Activated CD8-positive, alpha-beta memory T cell treated with anti-CD3 and anti-CD28 coated beads, Interleukin-2, amount 50 U/mL, for 1 hour (primary cell): ENCODE results near the gene SPZ1.
"Not testable (repeated sequence)": the region's sequence is repeated elsewhere in the genome, so short reads cannot be mapped to it uniquely, and the experiment has no call there.

Source experiments
- DNase-seq: peaks from one replicate; pipeline ENCODE4 v3.0.0-alpha.2; 2020; ENCODE audit errors: extremely low read depth

Gene SPZ1

DNA sequence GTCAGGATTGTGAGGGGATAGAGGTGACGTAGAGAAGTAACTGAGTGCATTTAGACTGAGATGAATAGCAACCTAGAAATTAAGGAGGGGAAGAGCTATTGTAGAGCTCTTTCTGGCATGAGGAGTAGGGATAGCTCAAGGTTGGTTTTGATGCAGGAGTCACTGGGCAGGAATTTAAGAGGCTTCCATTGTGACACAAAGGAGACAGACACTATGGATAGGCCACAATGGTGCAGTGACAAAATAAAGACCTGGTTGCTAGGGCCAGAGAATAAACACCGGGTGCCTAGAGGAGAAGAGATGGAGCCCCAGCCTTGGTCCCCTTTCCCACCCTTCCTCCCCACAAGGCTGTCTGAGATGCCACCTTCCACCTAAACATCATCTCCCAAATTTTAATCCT lies at the start of gene SPZ1:
Gene SPZ1, plus strand, starts transcription at position 301 of the 400 bp plus-strand sequence. CDS start 214 bp downstream, outside the sequence.
- no peak for DNase-seq

DNA sequence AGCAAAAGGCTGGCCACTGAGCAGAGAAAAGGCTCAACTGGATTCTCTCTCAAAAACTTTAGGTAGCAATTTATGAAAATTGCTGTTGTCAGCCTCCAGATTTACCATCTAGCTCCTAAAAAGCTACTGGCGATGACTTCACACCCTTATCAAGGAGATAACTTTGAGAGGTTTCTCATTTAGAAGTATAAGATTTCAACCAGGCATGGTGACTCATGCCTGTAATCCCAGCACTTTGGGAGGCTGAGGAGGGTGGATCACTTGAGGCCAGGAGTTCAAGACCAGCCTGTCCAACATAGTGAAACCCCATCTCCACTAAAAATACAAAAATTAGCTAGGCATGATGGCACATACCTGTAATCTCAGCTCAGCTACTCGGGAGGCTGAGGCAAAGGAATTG lies 49.3 kb upstream of the SPZ1 start:
- not testable (repeated sequence) for DNase-seq

DNA sequence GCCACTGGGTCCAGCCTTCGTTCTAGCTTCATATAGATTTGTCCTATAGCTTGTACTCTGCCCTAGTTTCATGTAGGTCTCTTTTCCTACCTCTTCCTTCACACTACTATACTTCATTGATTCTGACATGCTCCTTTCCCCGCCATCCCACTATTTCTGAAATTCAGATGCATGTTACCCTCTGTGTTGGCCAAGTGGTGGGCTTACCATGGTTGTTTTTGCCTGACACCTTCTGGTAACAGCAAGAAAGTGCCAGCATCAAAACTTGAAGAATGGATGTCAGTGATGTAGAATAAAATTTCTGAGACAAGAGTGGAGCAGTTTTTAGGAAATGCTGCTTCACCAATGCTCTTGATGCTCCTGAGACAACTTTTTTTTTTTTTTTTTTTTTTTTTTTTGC lies 44.5 kb upstream of the SPZ1 start:
- DNase-seq = no peak

- no peak for DNase-seq
Measured at GRCh38 chr5:80276186-80276585, 43.6 kb upstream of the SPZ1 start.

GRCh38 chr5:80277191-80277590 lies 42.6 kb upstream of the SPZ1 start:
- no peak for DNase-seq

DNA sequence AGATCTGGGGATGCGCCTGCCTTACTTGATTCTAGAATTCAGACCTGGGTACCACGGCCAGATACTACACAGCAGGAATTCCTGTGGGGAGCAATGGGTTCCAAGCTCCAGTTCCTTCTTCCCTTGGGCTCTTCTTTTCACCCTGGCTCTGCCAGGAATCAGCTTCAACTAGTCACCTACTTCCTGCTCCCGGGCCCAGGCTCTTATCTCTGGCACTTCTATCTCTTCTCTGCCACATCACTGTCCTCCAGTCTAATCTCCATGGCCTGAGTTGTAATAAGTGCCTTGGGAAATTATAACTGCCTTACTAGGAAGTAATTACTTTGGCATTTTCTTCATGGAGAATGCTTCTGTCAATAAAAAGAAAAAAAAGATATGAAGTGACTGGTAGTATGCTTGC lies 37.7 kb upstream of the SPZ1 start:
- DNase-seq = no peak

- DNase-seq = no peak
Measured at GRCh38 chr5:80283360-80283759, 36.4 kb upstream of the SPZ1 start.

DNA sequence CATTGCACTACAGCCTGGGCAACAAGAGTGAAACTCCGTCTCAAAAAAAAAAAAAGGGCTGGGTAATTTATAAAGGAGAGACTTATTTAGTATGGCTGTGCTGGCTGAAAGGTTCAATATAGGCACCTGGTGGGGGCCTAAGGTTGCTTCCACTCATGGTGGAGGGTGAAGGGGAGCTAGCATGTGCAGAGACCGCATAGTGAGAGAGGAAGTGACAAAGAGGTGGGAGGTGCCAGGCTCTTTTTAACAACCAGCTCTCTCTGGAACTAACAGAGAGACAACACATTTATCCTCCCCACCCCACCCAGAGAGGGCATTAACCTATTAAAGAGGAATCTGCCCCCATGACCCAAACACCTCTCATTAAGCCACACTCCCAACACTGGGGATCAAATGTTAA lies 35.1 kb upstream of the SPZ1 start:
- no peak for DNase-seq

DNA sequence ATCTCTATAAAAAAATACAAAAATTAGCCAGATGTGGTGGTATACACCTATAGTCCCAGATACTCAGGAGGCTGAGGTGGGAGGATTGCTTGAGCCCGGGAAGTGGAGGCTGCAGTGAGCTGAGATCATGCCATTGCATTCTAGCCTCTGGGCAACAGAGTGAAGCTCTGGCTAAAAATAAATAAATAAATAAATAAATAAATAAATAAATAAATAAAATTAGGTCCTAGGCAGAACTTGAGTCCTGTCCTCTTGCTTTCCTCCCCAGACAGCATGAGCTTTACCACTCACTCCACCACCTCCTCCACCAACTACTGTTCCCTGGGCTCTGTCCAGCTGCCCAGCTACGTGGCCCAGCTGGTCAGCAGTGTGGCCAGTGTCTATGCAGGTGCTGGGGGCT lies 31.6 kb upstream of the SPZ1 start:
- DNase-seq = no peak

DNA sequence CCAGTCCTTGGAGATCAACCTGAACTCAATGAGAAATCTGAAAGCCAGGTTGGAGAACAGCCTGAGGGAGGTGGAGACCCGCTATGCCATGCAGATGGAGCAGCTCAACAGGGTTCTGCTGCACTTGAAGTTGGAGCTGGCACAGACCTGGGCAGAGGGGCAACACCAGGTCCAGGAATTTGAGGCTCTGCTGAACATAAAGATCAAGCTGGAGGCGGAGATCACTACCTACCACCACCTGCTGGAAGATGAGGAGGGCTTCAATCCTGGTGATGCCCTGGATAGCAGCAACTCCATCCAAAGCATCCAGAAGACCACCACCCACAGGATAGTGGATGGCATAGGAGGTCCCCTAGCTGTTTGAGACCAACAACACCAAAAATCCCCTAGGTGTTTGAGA lies 30.5 kb upstream of the SPZ1 start:
- no peak for DNase-seq

- DNase-seq = no peak
Measured at GRCh38 chr5:80291761-80292160, 28.0 kb upstream of the SPZ1 start.

- DNase-seq = no peak
Measured at GRCh38 chr5:80296121-80296520, 23.7 kb upstream of the SPZ1 start.

GRCh38 chr5:80299601-80300000 lies 20.2 kb upstream of the SPZ1 start:
- DNase-seq = no peak

GRCh38 chr5:80300125-80300524 lies 19.7 kb upstream of the SPZ1 start:
- no peak for DNase-seq

GRCh38 chr5:80300796-80301195 lies 19.0 kb upstream of the SPZ1 start:
- DNase-seq = not testable (repeated sequence)

DNA sequence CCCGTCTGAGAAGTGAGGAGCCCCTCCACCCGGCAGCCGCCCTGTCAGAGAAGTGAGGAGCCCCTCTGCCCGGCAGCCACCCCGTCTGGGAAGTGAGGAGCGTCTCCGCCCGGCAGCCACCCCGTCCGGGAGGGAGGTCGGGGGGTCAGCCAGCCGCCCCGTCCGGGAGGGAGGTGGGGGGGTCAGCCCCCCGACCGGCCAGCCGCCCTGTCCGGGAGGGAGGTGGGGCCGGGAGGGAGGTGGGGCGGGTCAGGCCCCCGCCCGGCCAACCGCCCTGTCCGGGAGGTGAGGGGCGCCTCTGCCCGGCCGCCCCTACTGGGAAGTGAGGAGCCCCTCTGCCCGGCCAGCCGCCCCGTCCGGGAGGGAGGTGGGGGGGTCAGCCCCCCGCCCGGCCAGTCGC lies 18.5 kb upstream of the SPZ1 start:
- DNase-seq = not testable (repeated sequence)

GRCh38 chr5:80302636-80303035 lies 17.2 kb upstream of the SPZ1 start:
- DNase-seq = no peak

DNA sequence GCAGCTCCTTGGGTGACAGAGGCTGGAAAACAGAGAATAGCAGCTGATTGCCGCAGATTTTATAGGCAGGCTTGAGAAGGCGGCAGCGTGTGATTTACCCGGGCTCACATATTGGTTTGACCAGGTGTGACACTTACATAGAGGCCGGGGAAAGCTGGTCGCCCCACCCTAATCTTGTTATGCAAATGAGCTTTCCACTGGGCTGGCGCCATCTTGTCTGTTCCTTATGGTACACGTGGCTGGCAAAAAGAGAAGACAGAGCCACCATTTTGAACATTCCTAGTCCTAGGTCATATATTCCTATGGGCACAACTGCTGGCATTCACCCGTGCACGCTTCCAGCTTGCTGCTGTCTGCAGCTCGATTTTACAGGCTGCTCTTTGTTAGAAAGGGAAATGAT lies 11.3 kb upstream of the SPZ1 start:
- no peak for DNase-seq

GRCh38 chr5:80309871-80310665 lies 9.7 kb upstream of the SPZ1 start:
- no peak for DNase-seq

GRCh38 chr5:80315244-80315643 lies 4.6 kb upstream of the SPZ1 start:
- no peak for DNase-seq

GRCh38 chr5:80318212-80318611 lies 1.6 kb upstream of the SPZ1 start:
- no peak for DNase-seq

DNA sequence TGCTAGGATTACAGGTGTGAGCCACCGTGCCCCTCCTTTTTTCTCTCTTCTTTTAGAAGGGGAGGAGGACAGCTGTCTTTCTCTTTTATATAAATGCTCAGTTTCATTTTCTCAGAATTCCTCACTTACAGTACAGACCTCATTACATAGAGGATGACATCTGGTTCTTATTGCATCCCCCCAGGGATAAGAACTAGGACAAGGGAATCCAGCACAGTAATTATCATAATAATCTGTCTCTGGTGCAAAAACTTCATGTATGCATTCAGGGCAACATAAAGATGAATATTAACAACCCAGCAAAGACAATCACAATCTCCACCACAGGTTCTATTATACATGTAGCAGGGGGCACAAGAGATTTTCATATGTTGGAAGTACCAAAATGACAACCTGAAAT lies 5.1 kb downstream of the SPZ1 start:
- DNase-seq = no peak

DNA sequence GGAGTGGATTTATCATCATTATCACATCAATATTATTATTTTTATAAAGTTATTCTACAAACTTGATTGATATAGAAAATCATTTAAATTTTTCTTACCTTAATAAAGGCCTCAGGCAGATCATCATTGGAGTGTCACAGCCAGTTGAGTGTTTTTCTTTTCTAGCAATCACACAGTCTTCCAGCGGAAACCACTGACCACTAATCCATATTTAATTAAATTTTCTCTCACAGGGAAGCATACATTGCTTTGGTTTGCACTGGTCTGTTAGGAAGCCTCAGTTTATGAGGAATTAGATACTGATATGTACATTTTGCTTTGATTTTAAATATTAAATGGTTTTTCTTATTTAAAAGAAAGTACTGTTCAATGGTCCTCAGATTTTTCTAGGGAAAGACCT lies 6.7 kb downstream of the SPZ1 start:
- DNase-seq = no peak

DNA sequence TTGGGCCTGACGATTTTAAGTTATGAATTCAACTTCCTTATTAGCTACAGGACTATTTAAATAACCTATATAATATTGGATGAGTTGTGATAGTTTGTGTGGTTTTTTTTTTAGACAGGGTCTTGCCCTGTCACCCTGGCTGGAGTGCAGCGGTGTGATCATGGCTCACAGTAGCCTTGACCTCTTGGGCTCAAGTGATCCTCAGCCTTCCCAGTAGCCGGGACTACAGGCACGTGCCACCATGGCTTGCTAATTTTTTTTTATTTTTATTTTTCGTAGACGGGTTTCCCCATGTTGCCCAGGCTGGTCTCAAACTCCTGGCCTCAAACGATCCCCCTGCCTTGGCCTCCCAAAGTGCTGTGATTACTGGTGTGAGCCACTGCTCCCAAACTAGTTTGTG lies 17.6 kb downstream of the SPZ1 start:
- DNase-seq = no peak
